Activated T-cell treated with anti-CD3 and anti-CD28 coated beads, Interleukin-2, amount 50 U/mL, for 4 hours (primary cell): ENCODE data around the gene NCAPG. TPM values are rescaled to one million over a fixed set of nuclear protein-coding genes. Genes with fewer than 3 reads are reported as not detected.

ENCODE experiments used
- ATAC-seq, 2 donors: fragments of 200-7000 bp; cut with Tn5 transposase; one replicate each; pipeline ENCODE4 v1.10.0; 2021
- DNase-seq: peaks from one replicate; pipeline ENCODE4 v3.0.0-alpha.2; 2020
- H3K27me3 Mint-ChIP-seq: one replicate; pipeline ENCODE4 v1.8.0; 2021; ENCODE audit warnings: low read depth, mixed read lengths
- H3K36me3 Mint-ChIP-seq: one replicate; pipeline ENCODE4 v1.8.0; 2022; ENCODE audit warnings: mixed read lengths; ENCODE audit not compliant: insufficient read depth
- H3K4me1 Mint-ChIP-seq: one replicate; pipeline ENCODE4 v1.8.0; 2021; ENCODE audit warnings: low read depth, mixed read lengths
- H3K4me3 Mint-ChIP-seq: one replicate; pipeline ENCODE4 v1.8.0; 2021; ENCODE audit warnings: mild to moderate bottlenecking, moderate library complexity, mixed read lengths
- H3K9me3 Mint-ChIP-seq: one replicate; pipeline ENCODE4 v1.8.0; 2021; ENCODE audit warnings: mixed read lengths
- total RNA-seq, 3 donors: library from RNA; stranded (reverse); gene quantifications; one replicate each; pipeline ENCODE4 v1.2.1, GENCODE V29; 2021

The NCAPG gene
- total RNA-seq, 3 donors from 2014 or later = 6.0 to 8.4 (median 8.0) TPM

DNA sequence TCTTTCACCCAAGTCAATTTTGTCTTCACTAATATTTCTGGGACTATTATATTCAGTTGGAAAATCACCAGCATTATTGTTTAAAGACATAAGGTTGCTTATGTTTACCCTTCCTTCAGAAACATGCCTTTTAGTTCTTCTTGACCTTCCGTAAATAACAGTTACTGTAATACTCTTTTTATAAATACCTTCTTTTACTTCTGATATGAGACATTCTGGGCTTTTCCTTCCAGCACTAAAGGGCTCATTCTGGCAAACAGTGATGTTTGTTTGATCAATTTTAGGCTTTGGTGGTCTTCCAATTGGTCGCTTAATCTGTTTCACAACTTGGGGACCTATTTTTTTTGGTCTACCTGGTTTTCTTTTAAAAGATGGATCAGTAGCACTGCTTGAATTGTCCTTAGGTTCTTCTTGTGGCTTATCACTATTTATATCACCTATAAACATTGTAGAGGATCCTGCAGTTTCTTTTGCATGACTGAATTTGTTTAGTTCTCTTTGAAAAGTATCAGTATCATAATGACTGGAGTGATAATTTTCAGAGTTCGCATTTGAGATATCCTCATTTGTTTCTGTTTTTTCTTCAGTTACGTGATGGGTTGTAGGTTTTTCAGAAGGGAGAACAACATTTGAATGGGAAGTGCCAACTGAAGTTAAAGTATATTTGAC, 64.8 kb downstream of the NCAPG start:
- Mint-ChIP-seq H3K9me3 (peaks cover 13% of the 10 kb centered on the region), H3K36me3 (peaks cover 6% of the 10 kb centered on the region), H3K4me1 (no peaks in the 10 kb centered on the region), H3K4me3 (no peak overlapping the region), H3K27me3 (no peaks in the 10 kb centered on the region)
- DNase-seq (no peak), ATAC-seq (no peak)

DNA sequence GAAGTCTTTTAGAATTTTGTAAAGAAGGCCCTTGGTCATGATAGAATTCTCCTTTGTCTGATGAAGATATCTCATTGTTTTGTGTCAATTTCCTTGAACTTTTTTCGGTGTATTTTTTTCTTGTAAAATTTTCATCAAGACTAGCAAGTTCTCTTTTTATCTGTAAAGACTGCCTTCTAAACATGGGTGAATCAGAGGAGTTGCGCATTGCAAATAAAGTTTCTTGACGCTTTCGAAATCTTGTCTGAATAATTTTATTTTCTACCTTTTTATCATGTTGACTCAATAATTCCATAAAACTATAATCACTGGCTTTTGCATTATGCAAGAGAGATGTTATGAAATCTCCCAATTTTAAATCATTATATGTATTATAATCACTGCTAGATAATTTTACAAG, 66.2 kb downstream of the NCAPG start:
- no peak for ATAC-seq
- Mint-ChIP-seq H3K4me1 (no peaks in the 10 kb centered on the region), H3K36me3 (peaks cover 6% of the 10 kb centered on the region), H3K9me3 (peaks cover 13% of the 10 kb centered on the region), H3K27me3 (no peaks in the 10 kb centered on the region), H3K4me3 (no peak overlapping the region)
- no peak for DNase-seq

DNA sequence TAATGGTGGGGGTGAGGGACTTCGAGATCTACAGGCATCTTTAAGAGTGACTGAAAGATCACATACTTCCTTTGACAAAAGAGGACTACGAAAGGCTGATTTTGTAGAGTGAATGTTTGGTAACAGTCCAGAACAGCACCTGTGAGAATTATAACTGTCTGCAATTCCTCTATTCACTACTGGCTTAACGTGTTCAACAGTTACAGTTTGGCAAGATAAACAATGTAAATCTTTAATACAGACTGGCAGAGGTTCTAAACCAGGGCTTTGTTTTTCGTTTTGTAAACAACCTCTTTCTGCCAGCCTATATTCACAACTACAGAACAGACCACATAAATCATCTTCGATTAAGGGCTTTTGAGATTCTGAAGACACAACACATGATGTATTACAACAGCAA, 66.9 kb downstream of the NCAPG start:
- DNase-seq (no peak), ATAC-seq (no peak)
- Mint-ChIP-seq H3K36me3 (peaks cover 6% of the 10 kb centered on the region), H3K9me3 (peaks cover 13% of the 10 kb centered on the region), H3K27me3 (no peaks in the 10 kb centered on the region), H3K4me1 (no peaks in the 10 kb centered on the region), H3K4me3 (no peak overlapping the region)

DNA sequence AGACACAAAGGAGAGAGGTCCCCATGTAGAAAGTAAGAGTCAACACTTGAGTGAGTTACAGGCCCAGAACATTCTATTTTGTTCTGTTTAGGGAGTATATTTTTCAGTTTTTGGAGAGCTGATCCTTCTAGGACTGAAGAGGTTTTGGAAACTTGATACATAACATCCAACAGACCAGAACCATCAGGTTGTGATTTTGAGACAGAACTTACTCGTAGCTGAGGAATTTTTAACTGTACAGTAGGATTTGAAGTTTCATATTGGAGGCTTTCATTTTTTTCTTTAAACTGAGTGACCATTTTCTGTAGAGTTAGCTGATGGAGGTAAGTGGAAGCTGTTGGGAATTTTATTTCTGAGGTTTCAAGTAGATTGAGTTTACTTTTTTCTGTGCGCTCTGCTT, 73.3 kb downstream of the NCAPG start:
- DNase-seq (no peak), ATAC-seq (no peak)
- H3K4me3 Mint-ChIP-seq = no peak overlapping the region
- H3K9me3 Mint-ChIP-seq = no peaks in the 10 kb centered on the region
- peaks cover 7% of the 10 kb centered on the region for H3K36me3 Mint-ChIP-seq
- H3K4me1 Mint-ChIP-seq = no peaks in the 10 kb centered on the region
- no peaks in the 10 kb centered on the region for H3K27me3 Mint-ChIP-seq

DNA sequence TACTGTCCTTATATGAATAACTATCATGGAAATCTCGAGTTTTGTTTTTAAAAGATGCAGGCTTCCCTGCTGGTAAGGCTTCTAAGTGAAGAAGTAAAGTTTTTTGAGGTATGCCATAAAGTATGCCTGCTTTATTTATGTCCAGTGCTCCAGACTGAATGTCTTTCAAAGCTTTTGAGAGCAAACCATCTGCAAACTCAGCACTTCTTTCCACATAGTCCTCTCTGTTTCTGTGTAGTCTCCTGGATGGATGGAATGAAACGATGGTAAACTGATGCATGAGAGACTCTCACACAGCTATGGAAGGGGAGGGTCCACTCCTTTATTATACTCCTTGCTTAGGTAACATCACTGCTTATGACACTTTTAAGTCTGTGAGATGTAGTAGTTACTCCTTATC, 73.7 kb downstream of the NCAPG start:
- no peak overlapping the region for H3K4me3 Mint-ChIP-seq
- peaks cover 7% of the 10 kb centered on the region for H3K36me3 Mint-ChIP-seq
- no peaks in the 10 kb centered on the region for H3K4me1 Mint-ChIP-seq
- H3K27me3 Mint-ChIP-seq = no peaks in the 10 kb centered on the region
- DNase-seq (no peak), ATAC-seq (no peak)
- no peaks in the 10 kb centered on the region for H3K9me3 Mint-ChIP-seq

DNA sequence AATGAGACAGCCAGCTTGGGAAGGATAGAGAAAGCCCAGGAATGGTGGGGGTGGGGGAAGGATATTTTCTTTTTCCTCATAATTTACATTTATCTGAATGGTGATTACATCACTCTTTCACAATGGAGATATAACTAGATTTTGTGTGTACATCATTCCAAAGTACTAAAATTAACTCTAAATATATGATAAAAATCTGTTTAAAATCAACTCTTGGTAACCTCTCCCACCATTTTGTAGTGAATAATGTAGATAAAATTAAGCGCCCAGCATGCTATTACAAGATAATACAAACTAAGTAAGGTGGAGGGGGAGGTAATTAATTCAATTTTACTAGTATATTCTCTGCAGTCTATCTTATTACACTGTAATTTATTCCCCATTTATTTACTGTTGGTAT, 78.9 kb downstream of the NCAPG start:
- DNase-seq = no peak
- Mint-ChIP-seq H3K4me1 (no peaks in the 10 kb centered on the region), H3K4me3 (no peak overlapping the region), H3K27me3 (no peaks in the 10 kb centered on the region), H3K9me3 (no peaks in the 10 kb centered on the region), H3K36me3 (peaks cover 1% of the 10 kb centered on the region)
- no peak for ATAC-seq

DNA sequence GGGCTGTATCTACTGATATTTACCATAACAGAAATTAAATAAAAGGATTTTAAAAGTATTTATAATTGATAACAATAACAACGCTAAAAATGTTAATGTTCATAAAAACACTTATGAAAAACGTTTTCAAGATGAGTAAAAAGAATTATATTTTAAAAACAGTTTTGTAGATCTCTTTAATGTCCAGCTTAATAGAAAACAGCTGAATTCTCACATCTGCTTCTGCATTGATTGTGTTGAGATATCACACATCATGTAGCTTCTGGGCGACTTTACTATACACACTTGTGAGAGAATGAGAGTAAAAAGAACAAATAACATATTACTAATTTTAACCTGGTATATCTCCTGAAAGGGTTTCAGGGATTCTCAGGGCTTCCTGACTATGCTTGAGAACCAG, 83.6 kb downstream of the NCAPG start:
- DNase-seq (no peak), ATAC-seq (no peak)
- H3K27me3 Mint-ChIP-seq = no peaks in the 10 kb centered on the region
- peaks cover 5% of the 10 kb centered on the region for H3K36me3 Mint-ChIP-seq
- no peaks in the 10 kb centered on the region for H3K9me3 Mint-ChIP-seq
- H3K4me3 Mint-ChIP-seq = no peak overlapping the region
- H3K4me1 Mint-ChIP-seq = no peaks in the 10 kb centered on the region

Other genes starting within 250 kb of the NCAPG start
- 100 to 1,000 TPM; 101 to 106 (median 104) TPM for gene LAP3, start 233.8 kb upstream of the NCAPG start, total RNA-seq
- 10 to 100 TPM; 56.9 to 60.8 (median 60.2) TPM for gene MED28, start 196.3 kb upstream of the NCAPG start, total RNA-seq
- under 1 TPM in 2 of 3 donors, not detected in 1; 0.03 TPM for gene FAM184B, start 29.4 kb upstream of the NCAPG start, total RNA-seq
- gene DCAF16, start 222 bp upstream of the NCAPG start, total RNA-seq = 10 to 100 TPM; 34.1 to 44.4 (median 40.3) TPM
- gene LCORL, start 210.8 kb downstream of the NCAPG start, total RNA-seq = 1 to 10 TPM; 5.7 to 6.6 (median 5.7) TPM